K562 (cell line): ENCODE measurements around the gene GPC2. TPM values are rescaled to one million over a fixed set of nuclear protein-coding genes. Genes with fewer than 3 reads are reported as not detected.

Source experiments
- ARNT ChIP-seq, 2 experiments: fragments of 450-650 bp; IDR thresholded peaks; 2 replicates each; pipeline ENCODE4 v1.6.1; 2016; ENCODE audit warnings: mild to moderate bottlenecking in 1 of 2
- CBFA2T2 ChIP-seq: fragments of 450-650 bp; conservative IDR thresholded peaks from 2 replicates; pipeline ENCODE4 v1.6.1; 2017; ENCODE audit warnings: mild to moderate bottlenecking
- DMBX1 ChIP-seq: fragments of 250-450 bp; sonication (Bioruptor Pico); IDR thresholded peaks from 2 replicates; pipeline ENCODE4 v1.8.0; 2022; ENCODE audit warnings: inconsistent platforms, mild to moderate bottlenecking, moderate library complexity, borderline replicate concordance
- FOXK1 ChIP-seq: sonication (generic); formaldehyde crosslinking; IDR thresholded peaks from 2 replicates; pipeline ENCODE4 v1.8.0; 2022; ENCODE audit warnings: missing genetic modification reagents, mild to moderate bottlenecking, borderline replicate concordance
- FUS ChIP-seq: fragments of 200-400 bp; formaldehyde crosslinking; optimal IDR thresholded peaks from 2 replicates; pipeline ENCODE3; 2017; ENCODE audit warnings: low read depth, low read length
- HDAC1 ChIP-seq, 2 experiments: fragments of 450-650 bp; IDR thresholded peaks; 2 replicates each; pipeline ENCODE4 v1.6.1; 2016 to 2017; ENCODE audit warnings: inconsistent platforms in 1 of 2, mild to moderate bottlenecking in 1 of 2, moderate library complexity in 1 of 2
- ILF3 ChIP-seq: fragments of 450-650 bp; IDR thresholded peaks from 2 replicates; pipeline ENCODE4 v1.6.1; 2018; ENCODE audit warnings: antibody characterized with exemption, mild to moderate bottlenecking, moderate library complexity, borderline replicate concordance
- RNF2 ChIP-seq: sonication (generic); IDR thresholded peaks from 2 replicates; pipeline ENCODE4 v1.6.1; 2016
- SRSF1 ChIP-seq: fragments of 200-400 bp; formaldehyde crosslinking; IDR thresholded peaks from 2 replicates; pipeline ENCODE4 v1.6.1; 2017; ENCODE audit warnings: mild to moderate bottlenecking, low read depth, low read length, moderate library complexity
- SRSF7 ChIP-seq: fragments of 200-400 bp; formaldehyde crosslinking; optimal IDR thresholded peaks from 2 replicates; pipeline ENCODE3; 2017; ENCODE audit warnings: mild to moderate bottlenecking, low read depth, low read length
- TAF9B ChIP-seq: fragments of 450-650 bp; IDR thresholded peaks from 2 replicates; pipeline ENCODE4 v1.6.1; 2018; ENCODE audit warnings: mild to moderate bottlenecking; ENCODE audit not compliant: partially characterized antibody
- ZFX ChIP-seq: sonication (generic); formaldehyde crosslinking; IDR thresholded peaks from 2 replicates; pipeline ENCODE4 v1.8.0; 2022; ENCODE audit warnings: mild to moderate bottlenecking, missing genetic modification reagents, moderate library complexity
- ZNF165 ChIP-seq: fragments of 250-450 bp; sonication (Bioruptor Pico); IDR thresholded peaks from 2 replicates; pipeline ENCODE4 v1.4.0; 2020; ENCODE audit warnings: borderline replicate concordance
- ZNF347 ChIP-seq: fragments of 450-650 bp; formaldehyde crosslinking; IDR thresholded peaks from 2 replicates; pipeline ENCODE4 v1.4.0; 2020; ENCODE audit warnings: low read depth, mild to moderate bottlenecking, moderate library complexity
- ZNF589 ChIP-seq: fragments of 200-800 bp; sonication (Bioruptor generic); IDR thresholded peaks from 2 replicates; pipeline ENCODE4 v1.6.1; 2016; ENCODE audit warnings: low read depth, missing genetic modification characterization, missing compliant biosample characterization
- polyA plus RNA-seq, 8 experiments: library from polyadenylated mRNA; depleted of rRNA in 4 of 8; stranded (reverse) in 5 of 8; unstranded in 3 of 8; fragments of >200 nt; fragmentation: Nextera tagmentation in 2 of 8; fragmentation: Illumina TruSeq in 1 of 8; extraction: Ambion mirVana in 2 of 8; extraction: Trizol in 1 of 8; gene quantifications; 2 replicates each; pipeline versions ENCODE4 v1.2.1 to v1.2.3, GENCODE V29; 2011 to 2014; ENCODE audit warnings: inconsistent platforms in 1 of 8, missing spikeins in 1 of 8
- total RNA-seq, 7 experiments: library from RNA; depleted of rRNA in 6 of 7; stranded (reverse); fragments of >200 nt in 6 of 7; fragmentation: Illumina TruSeq in 2 of 7; extraction: Trizol in 2 of 7; gene quantifications; 2 replicates each; pipeline versions ENCODE4 v1.2.1 to v1.2.3, GENCODE V29; 2011 to 2021; ENCODE audit warnings: low replicate concordance in 1 of 7
- TF ChIP-seq, protein P1 (sequence below): sonication (generic); formaldehyde crosslinking; IDR thresholded peaks from 2 replicates; pipeline ENCODE4 v1.9.0; 2022; ENCODE audit warnings: mild to moderate bottlenecking, missing genetic modification reagents
- TF ChIP-seq, protein P2 (sequence below): fragments of 250-450 bp; sonication (Bioruptor Pico); IDR thresholded peaks from 2 replicates; pipeline ENCODE4 v1.8.0; 2022; ENCODE audit warnings: moderate library complexity, mild to moderate bottlenecking, inconsistent platforms
- TF ChIP-seq, protein P3 (sequence below): fragments of 450-650 bp; formaldehyde crosslinking; IDR thresholded peaks from 2 replicates; pipeline ENCODE4 v1.4.0; 2020; ENCODE audit warnings: mild to moderate bottlenecking, moderate library complexity
- TF ChIP-seq, protein P4 (sequence below): fragments of 250-450 bp; sonication (Bioruptor Pico); IDR thresholded peaks from 2 replicates; pipeline ENCODE4 v1.5.0; 2021; ENCODE audit warnings: mild to moderate bottlenecking, moderate library complexity
- TF ChIP-seq, protein P5 (sequence below): fragments of 250-450 bp; sonication (Bioruptor Pico); IDR thresholded peaks from 2 replicates; pipeline ENCODE4 v1.5.0; 2022; ENCODE audit warnings: mild to moderate bottlenecking

Gene GPC2
- total and polyA plus RNA-seq, 9 of the 15 experiments (the other 6 are each of a cell fraction or from before 2014, with no cell fraction given) = 0.06 to 7.7 (median 1.4) TPM; not detected in 1

DNA sequence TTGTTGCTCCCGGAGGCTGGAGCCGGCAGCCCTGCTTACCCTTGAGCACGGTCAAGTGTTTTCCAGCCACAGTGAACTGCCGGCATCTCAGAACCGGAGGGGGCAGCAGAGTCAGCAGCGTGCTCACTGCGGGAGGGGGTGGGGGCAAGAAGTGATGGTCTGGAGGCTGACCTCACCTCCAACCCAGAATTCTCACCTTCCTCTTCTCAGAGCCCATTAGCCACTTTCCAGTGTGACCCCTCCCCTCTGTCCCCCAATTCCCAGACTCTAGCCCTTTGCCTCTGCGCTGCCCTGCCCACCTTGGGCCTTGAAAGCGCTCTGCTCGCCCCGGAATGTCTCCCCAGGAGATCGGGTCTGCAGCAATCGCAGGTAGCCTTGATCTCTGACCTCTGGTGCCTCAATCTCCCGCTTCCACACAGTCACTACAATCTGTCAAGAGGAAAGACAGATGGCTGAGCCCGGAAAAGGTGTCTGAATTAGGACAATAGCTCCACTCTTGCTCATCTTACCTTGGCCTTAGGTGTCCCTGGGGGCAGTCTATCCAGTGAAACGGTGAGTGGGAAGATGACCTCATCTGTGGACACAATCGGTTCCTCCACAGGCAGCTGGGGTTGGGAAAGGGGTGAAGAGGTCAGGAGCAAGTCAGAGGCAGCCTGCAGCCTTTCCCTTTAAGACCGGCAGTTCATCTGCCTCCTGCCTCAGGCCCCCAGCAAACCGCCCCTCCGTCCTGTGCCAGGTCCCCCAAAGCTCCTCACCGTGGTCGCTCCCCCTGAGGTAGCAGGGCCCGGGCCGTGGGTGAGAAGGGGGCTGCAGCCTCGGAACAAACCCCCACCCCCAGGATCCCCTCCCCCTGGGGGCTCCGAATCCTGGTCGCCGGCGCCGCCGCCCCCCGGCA lies 19.6 kb downstream of the GPC2 start (continued):
- TF ChIP-seq, protein P1, sequence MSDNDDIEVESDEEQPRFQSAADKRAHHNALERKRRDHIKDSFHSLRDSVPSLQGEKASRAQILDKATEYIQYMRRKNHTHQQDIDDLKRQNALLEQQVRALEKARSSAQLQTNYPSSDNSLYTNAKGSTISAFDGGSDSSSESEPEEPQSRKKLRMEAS = peak; percentile 91
- TF ChIP-seq, protein P2, sequence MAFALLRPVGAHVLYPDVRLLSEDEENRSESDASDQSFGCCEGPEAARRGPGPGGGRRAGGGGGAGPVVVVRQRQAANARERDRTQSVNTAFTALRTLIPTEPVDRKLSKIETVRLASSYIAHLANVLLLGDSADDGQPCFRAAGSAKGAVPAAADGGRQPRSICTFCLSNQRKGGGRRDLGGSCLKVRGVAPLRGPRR = no peak
- TF ChIP-seq CBFA2T2 = peak; percentile 55
- no peak for TF ChIP-seq ZFX
- TF ChIP-seq, protein P3, sequence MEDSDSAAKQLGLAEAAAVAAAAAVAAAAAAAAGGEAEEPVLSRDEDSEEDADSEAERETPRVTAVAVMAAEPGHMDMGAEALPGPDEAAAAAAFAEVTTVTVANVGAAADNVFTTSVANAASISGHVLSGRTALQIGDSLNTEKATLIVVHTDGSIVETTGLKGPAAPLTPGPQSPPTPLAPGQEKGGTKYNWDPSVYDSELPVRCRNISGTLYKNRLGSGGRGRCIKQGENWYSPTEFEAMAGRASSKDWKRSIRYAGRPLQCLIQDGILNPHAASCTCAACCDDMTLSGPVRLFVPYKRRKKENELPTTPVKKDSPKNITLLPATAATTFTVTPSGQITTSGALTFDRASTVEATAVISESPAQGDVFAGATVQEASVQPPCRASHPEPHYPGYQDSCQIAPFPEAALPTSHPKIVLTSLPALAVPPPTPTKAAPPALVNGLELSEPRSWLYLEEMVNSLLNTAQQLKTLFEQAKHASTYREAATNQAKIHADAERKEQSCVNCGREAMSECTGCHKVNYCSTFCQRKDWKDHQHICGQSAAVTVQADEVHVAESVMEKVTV (CRISPR knock-in tag) = no peak
- peak in 1 of 2 experiments; percentile 51; a peak in 1 of 4 replicates for TF ChIP-seq HDAC1 (IDR thresholded peaks at IDR 0.05)
- TF ChIP-seq DMBX1 (CRISPR knock-in tag) = peak; percentile 9; the same call in 1 of the 2 replicates
- TF ChIP-seq SRSF1 = no peak
- TF ChIP-seq RNF2 = peak; percentile 42; the same call in 1 of the 2 replicates
- TF ChIP-seq ZNF347 (CRISPR knock-in tag) = no peak
- no peak for TF ChIP-seq TAF9B
- peak; percentile 86; the same call in 1 of the 2 replicates for TF ChIP-seq FOXK1 (CRISPR knock-in tag)
- no peak for TF ChIP-seq ILF3
- TF ChIP-seq SRSF7 = no peak
- TF ChIP-seq, protein P4, sequence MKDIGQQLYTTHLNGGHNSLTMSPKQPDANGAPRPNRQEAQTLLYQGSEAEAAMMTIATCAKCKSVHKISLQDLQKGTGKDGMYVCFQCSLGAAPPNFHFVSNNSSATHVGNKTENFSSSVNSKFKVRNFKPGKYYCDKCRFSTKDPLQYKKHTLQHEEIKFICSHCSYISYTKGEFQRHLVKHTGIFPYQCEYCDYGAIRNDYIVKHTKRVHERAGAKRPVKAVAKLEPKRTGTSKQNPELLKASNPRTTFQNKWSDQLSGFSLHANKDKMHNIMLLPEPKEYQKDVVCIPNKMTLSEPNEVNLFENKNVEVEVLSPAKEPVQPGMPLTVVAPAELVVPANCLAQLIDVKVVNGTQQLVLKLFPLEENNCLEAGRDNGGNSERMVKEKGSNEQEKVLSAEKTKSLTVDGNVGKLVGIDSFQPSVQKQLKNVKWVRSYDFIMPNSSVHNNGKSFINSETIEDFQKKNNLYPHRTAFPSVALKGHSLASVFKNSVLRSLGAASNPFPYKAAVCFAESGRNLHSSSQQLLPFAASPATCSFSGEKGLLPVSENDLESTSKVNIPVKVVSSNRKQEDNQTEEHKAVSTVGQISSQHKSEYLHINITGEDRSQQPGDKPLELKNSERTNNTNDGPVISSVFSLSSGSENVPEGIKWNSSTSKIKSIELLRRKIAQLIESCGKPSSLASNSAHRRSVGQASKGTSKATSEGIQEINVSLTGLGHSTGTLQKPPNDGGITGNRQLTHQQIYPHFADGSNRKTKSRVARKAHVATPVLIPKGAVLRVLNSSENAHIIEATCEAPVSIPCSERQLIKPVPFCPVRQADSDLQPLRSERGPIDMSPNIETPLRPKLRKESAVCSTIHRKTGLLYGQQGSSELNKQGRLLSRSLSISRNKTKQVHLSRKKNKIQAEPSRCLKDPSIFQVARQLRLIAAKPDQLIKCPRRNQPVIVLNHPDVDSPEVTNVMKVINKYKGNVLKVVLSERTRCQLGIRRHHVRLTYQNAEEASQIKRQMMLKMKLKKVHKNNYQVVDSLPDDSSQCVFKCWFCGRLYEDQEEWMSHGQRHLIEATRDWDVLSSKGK (CRISPR knock-in tag) = no peak
- TF ChIP-seq FUS = no peak
- TF ChIP-seq ZNF165 = no peak
- no peak; the same call in none of the 2 replicates for TF ChIP-seq ZNF589 (CRISPR knock-in tag)
- TF ChIP-seq, protein P5, sequence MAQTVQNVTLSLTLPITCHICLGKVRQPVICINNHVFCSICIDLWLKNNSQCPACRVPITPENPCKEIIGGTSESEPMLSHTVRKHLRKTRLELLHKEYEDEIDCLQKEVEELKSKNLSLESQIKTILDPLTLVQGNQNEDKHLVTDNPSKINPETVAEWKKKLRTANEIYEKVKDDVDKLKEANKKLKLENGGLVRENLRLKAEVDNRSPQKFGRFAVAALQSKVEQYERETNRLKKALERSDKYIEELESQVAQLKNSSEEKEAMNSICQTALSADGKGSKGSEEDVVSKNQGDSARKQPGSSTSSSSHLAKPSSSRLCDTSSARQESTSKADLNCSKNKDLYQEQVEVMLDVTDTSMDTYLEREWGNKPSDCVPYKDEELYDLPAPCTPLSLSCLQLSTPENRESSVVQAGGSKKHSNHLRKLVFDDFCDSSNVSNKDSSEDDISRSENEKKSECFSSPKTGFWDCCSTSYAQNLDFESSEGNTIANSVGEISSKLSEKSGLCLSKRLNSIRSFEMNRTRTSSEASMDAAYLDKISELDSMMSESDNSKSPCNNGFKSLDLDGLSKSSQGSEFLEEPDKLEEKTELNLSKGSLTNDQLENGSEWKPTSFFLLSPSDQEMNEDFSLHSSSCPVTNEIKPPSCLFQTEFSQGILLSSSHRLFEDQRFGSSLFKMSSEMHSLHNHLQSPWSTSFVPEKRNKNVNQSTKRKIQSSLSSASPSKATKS (CRISPR knock-in tag) = no peak
- TF ChIP-seq ARNT (IDR thresholded peaks at IDR 0.05) = peak in 1 of 2 experiments; percentile 67; a peak in 1 of 4 replicates
